ENCODE results near the gene AHSA1.

AHSA1 gene

DNA sequence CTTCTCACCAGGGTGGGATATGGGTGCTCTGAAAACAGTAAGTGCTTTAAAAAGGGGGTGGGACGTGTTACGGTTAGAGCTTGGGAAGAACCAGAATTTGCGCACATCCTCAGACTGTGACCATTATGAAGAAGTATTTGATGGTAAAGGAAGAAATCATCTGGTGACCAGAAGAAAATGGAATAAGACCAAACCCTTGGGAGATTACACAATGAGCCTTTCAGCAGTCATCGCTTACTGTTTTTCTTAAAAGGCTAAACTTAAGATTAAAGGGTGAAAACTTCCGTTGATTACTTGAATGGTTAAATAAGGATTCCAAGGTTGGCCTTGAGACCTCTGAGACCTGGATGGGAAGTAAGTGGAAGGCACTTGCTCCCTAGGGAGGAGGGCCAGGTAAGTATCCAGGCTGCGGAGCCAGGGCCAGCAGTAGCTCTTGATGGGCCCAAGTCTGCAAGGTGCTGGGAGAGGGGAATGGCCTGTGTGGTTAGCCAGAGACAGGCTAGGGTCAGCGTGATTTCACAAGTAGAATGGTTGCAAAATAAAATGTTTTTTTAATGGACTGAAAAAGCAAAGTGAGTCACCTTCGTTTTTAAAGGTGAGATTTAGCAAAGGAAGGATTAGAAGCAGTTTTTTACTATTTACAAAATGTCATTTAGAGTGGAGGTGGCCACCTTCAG lies 53.7 kb downstream of the AHSA1 start:
- no peak for DNase-seq

DNA sequence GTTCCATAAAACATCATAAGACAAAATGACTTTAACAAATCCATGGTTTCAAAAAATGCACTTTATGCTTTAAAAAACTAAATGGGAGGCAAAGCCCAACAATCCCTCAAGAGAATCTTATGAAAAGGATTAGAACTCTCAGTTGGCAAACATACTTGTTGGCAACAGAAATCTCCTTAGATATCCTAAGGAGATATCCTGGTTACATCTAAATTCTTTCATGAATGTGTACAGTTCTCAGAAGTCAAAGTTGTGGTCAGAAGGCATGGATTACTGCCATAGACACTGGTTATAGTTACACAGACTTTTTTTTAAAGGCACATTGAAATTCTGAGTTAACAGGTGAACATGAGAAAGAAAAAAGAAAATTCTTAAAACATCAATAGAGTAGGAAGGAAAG lies 58.2 kb downstream of the AHSA1 start:
- no peak for DNase-seq
